DOHH2 (cell line): Measurements from ENCODE around the gene INO80E.

Source experiments
- H3F3A ChIP-seq: fragments of 200-600 bp; sonication (generic), shearing (Covaris generic); 2 replicates; pipeline ENCODE4 v1.6.0; 2016; ENCODE audit warnings: antibody characterized with exemption, mild to moderate bottlenecking; ENCODE audit not compliant: control insufficient read depth, insufficient read depth
- H3K27ac ChIP-seq: fragments of 200-600 bp; sonication (generic); 2 replicates; pipeline ENCODE4 v1.5.1; 2014; ENCODE audit warnings: low read depth, mild to moderate bottlenecking, low read length, moderate library complexity
- H3K27me3 ChIP-seq: fragments of 200-600 bp; sonication (generic); 2 replicates; pipeline ENCODE4 v1.6.1; 2014; ENCODE audit warnings: mild to moderate bottlenecking, low read length, mixed read lengths; ENCODE audit not compliant: control insufficient read depth
- H3K36me3 ChIP-seq: fragments of 200-600 bp; sonication (generic); 2 replicates; pipeline ENCODE4 v1.6.1; 2014; ENCODE audit warnings: mild to moderate bottlenecking, low read length, moderate library complexity, mixed read lengths; ENCODE audit not compliant: control insufficient read depth
- H3K4me1 ChIP-seq: fragments of 200-600 bp; sonication (generic); 2 replicates; pipeline ENCODE4 v1.6.1; 2014; ENCODE audit warnings: mild to moderate bottlenecking, low read length, mixed read lengths; ENCODE audit not compliant: control insufficient read depth
- H3K4me2 ChIP-seq: fragments of 200-600 bp; sonication (generic); 2 replicates; pipeline ENCODE4 v1.6.0; 2014; ENCODE audit warnings: mild to moderate bottlenecking, low read length, moderate library complexity
- H3K4me3 ChIP-seq: fragments of 200-600 bp; sonication (generic); 2 replicates; pipeline ENCODE4 v1.5.1; 2014; ENCODE audit warnings: mild to moderate bottlenecking, low read length, mixed read lengths
- H3K79me2 ChIP-seq: fragments of 200-600 bp; sonication (generic); 2 replicates; pipeline ENCODE4 v1.6.1; 2014; ENCODE audit warnings: mild to moderate bottlenecking, low read length, mixed read lengths; ENCODE audit not compliant: control insufficient read depth
- H3K9me2 ChIP-seq: fragments of 200-600 bp; sonication (generic); replicated peaks from 2 replicates; pipeline ENCODE4 v1.6.1; 2014; ENCODE audit warnings: mild to moderate bottlenecking, low read length, mixed read lengths; ENCODE audit not compliant: control insufficient read depth
- H3K9me3 ChIP-seq: fragments of 200-600 bp; sonication (generic); 2 replicates; pipeline ENCODE4 v1.6.1; 2014; ENCODE audit warnings: antibody characterized with exemption, low read length, mixed read lengths; ENCODE audit not compliant: control insufficient read depth, insufficient read depth
- H4K20me1 ChIP-seq: fragments of 200-600 bp; sonication (generic); 2 replicates; pipeline ENCODE4 v1.6.0; 2014; ENCODE audit warnings: low read depth, mild to moderate bottlenecking, antibody characterized with exemption, low read length, moderate library complexity; ENCODE audit not compliant: control insufficient read depth, insufficient read depth
- CTCF ChIP-seq: fragments of 200-600 bp; sonication (generic); IDR thresholded peaks from one replicate; pipeline ENCODE4 v1.5.1; 2014; ENCODE audit warnings: antibody characterized with exemption, mild to moderate bottlenecking, low read depth, low read length; ENCODE audit not compliant: poor library complexity, severe bottlenecking
- EZH2phosphoT487 ChIP-seq: fragments of 200-600 bp; sonication (generic); IDR thresholded peaks from 2 replicates; pipeline ENCODE4 v1.6.1; 2017; ENCODE audit warnings: borderline replicate concordance, mild to moderate bottlenecking, antibody characterized with exemption, low read length, moderate library complexity, mixed read lengths

INO80E gene, protein sequence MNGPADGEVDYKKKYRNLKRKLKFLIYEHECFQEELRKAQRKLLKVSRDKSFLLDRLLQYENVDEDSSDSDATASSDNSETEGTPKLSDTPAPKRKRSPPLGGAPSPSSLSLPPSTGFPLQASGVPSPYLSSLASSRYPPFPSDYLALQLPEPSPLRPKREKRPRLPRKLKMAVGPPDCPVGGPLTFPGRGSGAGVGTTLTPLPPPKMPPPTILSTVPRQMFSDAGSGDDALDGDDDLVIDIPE

DNA sequence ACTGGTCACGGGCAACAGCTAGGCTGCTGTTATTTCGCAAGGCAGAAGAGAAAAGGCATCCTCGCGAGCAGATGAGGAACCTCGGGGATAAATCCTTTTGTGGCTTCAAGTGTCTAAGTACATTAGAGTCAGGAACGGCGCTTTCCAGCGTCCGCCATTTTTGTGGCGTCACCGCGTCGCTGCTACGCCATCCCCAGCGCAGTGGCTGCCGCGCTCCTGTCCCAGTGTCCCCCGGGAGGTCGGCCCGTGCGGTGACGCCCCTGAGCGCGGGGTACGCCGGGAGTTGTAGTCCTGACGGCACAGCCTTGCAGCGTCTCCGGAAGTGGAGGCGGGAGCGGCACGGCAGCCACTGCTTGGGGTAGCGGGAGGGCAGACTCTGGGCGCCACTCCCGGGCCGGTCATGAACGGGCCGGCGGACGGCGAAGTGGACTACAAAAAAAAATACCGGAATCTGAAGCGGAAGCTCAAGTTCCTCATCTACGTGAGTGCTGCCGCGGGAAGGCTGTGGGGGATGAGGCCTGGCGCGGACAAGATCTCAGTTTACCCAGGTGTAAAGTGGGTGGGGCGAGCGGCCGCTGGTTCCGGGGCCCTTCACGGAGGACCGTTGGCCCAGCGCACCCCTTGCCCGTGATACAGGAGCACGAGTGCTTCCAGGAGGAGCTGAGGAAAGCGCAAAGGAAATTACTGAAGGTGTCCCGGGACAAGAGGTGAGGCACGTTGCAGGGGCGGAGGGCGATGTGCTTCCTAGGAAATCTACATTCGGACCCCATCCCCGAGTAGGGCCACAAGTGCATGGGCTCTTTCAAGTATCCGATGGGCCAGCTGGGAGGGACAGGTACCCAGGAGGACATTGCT is at the start of gene INO80E:
INO80E (plus strand) TSS at position 331 of the 855 bp plus-strand sequence; CDS start at position 401, 70 bp downstream.
- Histone ChIP-seq H3K79me2 (peaks cover 38% of the 10 kb centered on the region), H3K4me2 (peak within 1 kb of the TSS; percentile 100), H3K36me3 (peaks cover 87% of the 10 kb centered on the region), H3F3A (peaks cover 14% of the 10 kb centered on the region), H3K27me3 (no peaks in the 10 kb centered on the region), H4K20me1 (no peaks in the 10 kb centered on the region), H3K9me2 (no peaks in the 10 kb centered on the region), H3K4me3 (peak within 1 kb of the TSS; percentile 89), H3K4me1 (peaks cover 36% of the 10 kb centered on the region), H3K27ac (peak within 1 kb of the TSS; percentile 97), H3K9me3 (no peaks in the 10 kb centered on the region)
- TF ChIP-seq EZH2phosphoT487 (no peak), CTCF (no peak)

GRCh38 chr16:29947897-29948296 is 48.1 kb upstream of the INO80E start:
- no peaks in the 10 kb centered on the region for H3K27me3 ChIP-seq
- no peaks in the 10 kb centered on the region for H4K20me1 ChIP-seq
- TF ChIP-seq CTCF (no peak), EZH2phosphoT487 (no peak)
- H3K27ac ChIP-seq, result no peak overlapping the region
- no peaks in the 10 kb centered on the region for H3K9me2 ChIP-seq
- H3K4me2 ChIP-seq, result no peak overlapping the region
- H3K36me3 ChIP-seq, result no peaks in the 10 kb centered on the region
- H3K4me1 ChIP-seq, result peaks cover 22% of the 10 kb centered on the region
- H3F3A ChIP-seq, result no peaks in the 10 kb centered on the region
- H3K4me3 ChIP-seq, result no peak overlapping the region
- H3K79me2 ChIP-seq, result no peaks in the 10 kb centered on the region; the same call in 1 of the 2 replicates
- no peaks in the 10 kb centered on the region for H3K9me3 ChIP-seq

- Histone ChIP-seq H3K36me3 (no peaks in the 10 kb centered on the region), H4K20me1 (no peaks in the 10 kb centered on the region)
Measured at GRCh38 chr16:29950806-29951461, 45.1 kb upstream of the INO80E start.

More at GRCh38 chr16:29950806-29951461, 45.1 kb upstream of the INO80E start:
- TF ChIP-seq EZH2phosphoT487 (no peak), CTCF (no peak)
- no peaks in the 10 kb centered on the region for H3K79me2 ChIP-seq
- H3K27me3 ChIP-seq, result no peaks in the 10 kb centered on the region
- no peak overlapping the region for H3K4me2 ChIP-seq
- peaks cover 14% of the 10 kb centered on the region for H3K4me1 ChIP-seq
- H3K9me3 ChIP-seq, result no peaks in the 10 kb centered on the region
- H3F3A ChIP-seq, result no peaks in the 10 kb centered on the region
- no peak overlapping the region for H3K4me3 ChIP-seq
- H3K27ac ChIP-seq, result no peak overlapping the region
- no peaks in the 10 kb centered on the region for H3K9me2 ChIP-seq
